Jurkat, Clone E6-1 (cell line): ENCODE data around the gene KRTAP5-3.

Experiments
- DNase-seq: peaks from one replicate; pipeline ENCODE4 v3.0.0-alpha.2; 2011; ENCODE audit warnings: low read depth, low spot score
- H3K4me3 ChIP-seq: 2 replicates; pipeline ENCODE4 v1.5.1; 2011; ENCODE audit warnings: mild to moderate bottlenecking, low read length, control low read depth, moderate library complexity

KRTAP5-3 gene

DNA sequence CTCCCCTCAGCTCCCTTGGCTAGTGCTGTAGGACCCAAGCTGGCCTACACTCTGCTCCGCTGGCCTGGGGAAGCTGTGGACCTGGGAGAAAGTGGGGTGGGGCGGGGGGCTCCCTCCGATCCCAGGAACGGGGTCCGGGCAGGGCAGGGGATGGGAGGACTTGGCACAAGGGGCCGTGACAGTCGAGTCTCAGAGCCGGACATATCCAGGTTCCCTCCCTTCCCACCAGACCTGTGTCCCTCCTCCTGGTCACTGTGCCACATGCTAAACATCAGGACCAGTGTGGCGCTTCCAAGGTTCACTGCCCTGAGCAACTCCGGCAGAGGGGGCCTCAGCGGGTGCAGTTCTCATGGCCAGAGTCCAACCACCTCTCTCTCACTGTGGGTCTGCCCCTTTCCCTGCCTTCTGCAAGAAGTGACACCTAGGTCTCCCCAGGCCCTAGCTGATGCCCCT, 38.2 kb downstream of the KRTAP5-3 start:
- DNase-seq = no peak
- H3K4me3 ChIP-seq = no peak overlapping the region

DNA sequence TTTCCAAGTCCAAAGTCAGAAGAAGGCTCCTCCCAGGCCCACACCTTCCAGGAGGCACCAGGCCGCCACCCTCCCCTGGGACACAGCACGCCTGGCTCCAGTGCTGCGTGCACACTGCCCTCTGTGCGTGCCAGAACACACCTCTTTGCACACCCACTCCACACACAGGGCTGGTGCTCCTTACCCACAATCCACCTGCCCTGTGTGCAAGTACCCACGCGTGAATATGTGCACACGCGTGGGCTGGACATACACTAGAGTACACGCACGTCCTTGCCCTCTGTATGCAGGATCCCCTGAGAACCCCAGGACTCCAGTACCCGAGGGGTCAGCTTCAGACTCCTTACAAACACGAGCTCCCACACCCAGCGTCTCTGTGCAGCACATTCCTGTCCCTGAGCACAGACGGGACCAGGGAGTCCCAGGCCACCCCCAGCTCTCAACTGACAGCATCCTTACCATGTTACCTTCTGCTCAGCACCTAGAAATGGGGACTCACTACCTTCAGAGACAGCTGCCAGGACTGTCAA, 38.9 kb downstream of the KRTAP5-3 start:
- no peak overlapping the region for H3K4me3 ChIP-seq
- DNase-seq = no peak

DNA sequence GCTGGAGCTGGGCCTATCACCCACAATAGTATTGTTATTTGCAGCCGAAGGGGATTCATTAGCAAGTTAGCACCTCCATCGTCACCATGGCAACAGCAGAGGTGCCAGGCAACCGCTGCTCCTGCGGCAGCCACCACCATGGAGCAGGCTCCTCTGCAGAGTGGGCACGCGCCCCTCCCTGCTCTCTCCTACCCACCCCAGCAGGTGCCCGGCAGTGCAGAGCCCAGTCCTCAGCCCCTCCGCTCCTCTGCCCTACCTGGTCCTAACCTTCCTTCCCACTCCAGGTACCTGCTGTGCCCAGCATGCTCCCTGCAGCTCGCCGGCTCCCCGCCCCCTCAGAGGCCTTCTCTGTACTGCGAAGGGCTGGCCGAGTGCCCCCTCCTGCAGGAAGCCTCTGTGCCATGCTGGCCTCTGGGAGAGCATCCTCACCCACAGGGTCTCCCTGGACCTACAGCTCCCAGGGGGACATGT, 39.8 kb downstream of the KRTAP5-3 start:
- peak; percentile 49 for DNase-seq
- no peak overlapping the region for H3K4me3 ChIP-seq

DNA sequence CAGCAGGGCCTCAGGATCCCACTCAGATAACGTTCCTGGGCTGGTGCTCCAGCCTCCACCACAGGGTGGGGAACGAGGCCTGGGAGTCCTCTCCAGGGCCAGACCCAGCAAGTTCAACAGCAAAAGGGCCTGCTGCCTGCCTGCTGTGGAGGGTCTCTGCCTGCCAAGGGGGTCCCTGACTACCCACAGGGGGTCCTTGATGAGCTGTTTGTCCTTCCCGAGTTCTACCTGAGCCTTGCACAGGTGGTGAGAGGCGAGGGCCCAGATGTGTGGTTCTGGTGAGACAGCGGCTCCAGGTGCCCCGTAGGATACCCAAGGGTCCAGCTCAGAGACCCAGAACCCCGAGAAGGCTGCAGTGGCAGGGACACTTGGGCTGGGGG, 40.6 kb downstream of the KRTAP5-3 start:
- no peak overlapping the region for H3K4me3 ChIP-seq
- DNase-seq = no peak

DNA sequence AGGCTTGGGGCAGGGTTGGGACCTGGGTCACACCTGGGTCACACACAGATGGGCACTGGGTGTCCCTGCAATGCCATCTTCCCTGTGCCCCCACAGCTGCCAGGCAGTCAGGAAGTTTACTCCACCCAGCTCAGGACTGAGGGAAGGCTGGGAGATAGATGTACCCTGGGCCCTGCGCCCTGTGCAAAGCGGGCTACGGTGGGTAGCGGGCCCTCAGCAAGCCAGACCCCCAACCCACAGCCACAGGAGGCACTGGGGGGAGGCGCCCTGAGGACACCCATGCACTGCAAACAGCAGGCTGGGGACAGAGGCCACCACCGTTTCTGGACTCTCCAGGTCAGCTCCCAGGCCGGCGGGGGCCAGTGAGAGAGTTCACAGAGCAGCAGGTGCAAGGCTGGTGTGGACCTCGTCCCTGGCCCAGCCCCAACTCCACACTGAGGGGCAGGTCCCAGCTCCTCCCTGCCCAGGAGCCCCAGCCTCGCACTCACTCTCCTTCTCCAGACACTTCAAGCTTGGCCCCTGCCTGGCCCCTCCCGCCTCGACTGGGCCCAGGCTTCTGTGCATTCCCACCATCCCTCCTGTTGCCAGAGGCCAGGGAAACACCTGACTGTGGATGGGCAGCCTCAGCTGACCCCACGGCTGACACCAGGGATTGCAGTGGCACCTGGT, 41.1 kb downstream of the KRTAP5-3 start:
- DNase-seq = no peak
- no peak overlapping the region for H3K4me3 ChIP-seq

DNA sequence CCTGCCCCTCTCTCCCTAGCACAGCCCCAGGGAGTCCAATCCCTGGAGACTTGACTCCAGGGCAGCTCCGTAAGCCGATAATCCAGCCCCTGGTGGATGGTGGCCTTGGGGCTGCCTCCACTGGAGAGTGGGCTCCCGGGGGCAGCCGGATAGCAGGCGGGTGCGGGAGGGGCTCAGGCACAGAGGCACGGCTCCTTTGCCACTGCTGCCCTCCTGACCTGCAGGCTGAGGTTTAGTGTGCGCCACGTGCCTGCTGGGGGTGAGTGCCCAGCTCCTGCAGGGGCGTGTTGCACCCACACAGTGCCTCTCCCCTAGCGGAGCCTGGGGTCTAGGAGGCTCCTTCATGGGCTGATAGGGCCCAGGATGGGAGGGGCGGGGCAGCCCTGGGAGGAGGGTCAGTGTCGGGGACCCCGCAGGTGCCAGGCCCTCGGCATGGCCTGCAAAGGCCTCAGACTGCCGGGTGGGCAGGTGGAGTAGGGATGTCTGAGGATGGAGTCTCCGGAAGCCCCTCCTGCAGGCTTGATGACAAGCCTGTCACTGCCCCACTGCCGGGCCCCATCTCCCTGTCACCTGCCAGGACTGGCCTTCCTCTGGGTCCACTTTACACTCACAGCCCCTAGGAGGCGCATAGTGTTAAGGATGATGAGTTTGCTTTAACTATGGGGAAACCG, 41.7 kb downstream of the KRTAP5-3 start:
- no peak overlapping the region for H3K4me3 ChIP-seq
- DNase-seq = no peak

DNA sequence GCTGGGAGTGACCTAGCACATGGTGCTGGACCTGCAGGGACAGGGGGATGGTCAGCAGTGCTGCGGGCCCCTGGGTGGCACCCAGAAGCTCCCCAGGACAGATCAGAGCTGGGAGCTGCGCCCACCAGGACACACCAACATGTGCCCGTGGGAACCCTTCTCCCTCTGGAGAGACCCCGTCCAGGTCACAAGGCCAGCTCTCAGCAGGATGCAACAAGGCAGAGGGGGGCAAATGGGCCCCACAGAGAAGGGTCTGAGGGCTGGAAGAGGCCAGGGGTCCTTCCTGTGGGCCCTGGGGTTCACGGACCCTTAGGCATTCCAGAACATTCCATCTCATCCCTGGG, 42.4 kb downstream of the KRTAP5-3 start:
- no peak overlapping the region for H3K4me3 ChIP-seq
- DNase-seq = no peak

DNA sequence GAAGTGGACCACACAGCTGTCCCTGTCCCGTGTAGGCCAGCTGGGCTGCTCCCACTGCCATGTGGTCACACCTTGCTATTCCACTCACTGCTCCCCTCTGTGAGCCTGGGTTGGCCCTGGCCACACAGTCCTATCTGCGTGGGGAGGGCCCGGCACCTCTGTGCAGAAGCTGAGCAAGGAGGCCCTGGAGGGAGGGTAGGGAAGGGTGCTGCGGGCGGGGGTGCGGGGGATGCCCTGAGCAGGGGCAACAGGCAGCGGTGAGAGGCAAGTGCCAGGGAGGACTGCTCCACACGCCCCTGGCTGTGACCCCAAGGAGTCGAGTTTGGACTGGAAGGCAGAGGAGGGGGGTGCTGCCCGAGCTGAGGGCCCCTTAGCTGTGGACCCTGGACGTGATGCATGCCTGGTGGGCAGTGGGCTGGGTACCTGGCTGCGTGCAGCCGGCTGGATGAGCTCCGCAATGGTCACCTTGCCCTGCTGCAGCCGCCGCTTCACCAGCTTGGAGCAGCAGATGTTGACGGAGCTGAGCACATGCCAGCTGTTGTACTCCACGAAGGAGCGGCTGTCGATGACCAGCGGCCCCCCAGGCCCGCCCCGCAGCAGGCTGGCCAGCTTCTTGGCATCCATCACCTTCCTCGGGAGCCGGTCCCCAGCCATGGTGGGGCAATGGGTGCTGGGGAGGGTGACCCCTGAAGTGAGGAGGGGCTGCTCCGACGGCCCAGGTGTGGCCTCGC, 42.9 kb downstream of the KRTAP5-3 start:
- H3K4me3 ChIP-seq = no peak overlapping the region
- DNase-seq = no peak

DNA sequence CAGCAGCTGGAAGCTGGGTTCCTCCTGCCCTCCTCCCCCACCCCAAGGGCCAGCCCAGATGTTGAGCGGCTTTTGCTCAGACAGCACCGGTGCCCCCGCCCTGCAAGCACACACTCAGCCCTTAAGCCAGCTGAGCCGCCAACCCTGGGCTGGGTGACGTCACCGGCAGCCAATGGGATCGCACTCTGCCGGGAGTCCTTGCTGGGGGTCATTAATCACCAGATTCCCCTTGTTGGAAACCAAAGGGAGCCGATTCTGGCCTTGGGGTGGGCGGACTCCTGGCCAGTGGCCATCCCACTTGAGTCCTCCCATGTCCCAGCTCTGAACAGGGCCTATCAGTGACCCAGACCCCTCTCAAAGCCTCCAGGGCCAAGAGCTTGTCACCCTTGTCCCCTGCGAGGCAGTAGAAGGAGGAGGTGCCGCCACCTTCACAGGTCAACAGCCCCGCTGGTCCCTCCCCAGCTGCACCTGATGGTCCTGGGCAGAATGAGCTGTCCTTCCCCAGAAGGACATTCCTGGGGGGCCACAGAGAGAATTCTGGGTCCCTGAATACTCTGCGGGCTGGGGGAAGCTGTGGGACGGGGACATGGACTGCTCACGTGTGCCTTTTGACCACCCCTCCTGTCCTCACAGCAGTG, 43.6 kb downstream of the KRTAP5-3 start:
- DNase-seq = no peak
- H3K4me3 ChIP-seq = no peak overlapping the region

DNA sequence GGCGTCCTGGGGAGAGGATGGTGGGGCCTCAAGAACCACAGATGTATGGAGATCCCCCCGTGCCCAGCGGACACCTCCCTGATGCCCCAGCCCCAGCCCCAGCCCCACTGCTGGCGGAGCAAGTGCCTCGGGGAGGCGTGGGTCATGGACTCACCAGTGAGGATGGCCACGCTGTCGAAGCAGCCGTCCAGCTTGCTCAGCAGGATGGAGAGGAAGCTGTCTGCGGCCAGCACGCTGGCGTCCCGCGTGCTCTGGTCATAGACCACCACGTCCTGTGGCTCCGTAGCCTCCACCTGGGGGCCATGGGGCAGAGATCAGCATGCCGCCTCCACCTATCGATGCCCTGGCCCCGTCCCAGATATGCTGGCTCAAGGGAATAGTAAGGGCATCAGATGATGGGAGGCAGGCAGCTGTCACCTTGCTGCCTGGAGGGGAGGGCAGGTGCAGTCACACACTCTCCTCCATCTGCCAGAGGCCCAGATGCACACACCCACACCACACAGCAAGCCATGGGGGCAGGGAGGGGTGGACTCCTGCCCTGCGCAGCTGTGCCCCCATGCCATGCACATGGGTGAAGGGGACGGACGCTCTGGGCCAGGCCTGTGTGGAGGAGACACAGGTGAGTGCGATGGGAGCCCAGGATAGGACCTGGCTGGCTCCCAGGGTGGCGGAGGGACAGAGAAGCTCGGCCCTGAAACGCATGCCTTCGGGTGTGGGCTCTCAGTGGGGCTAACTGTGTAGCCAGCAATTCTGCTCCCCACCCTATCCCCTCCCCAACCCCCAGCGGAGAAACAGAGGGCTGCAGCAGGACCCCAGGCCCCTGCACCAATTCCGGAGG, 44.3 kb downstream of the KRTAP5-3 start:
- DNase-seq = no peak
- no peak overlapping the region for H3K4me3 ChIP-seq

DNA sequence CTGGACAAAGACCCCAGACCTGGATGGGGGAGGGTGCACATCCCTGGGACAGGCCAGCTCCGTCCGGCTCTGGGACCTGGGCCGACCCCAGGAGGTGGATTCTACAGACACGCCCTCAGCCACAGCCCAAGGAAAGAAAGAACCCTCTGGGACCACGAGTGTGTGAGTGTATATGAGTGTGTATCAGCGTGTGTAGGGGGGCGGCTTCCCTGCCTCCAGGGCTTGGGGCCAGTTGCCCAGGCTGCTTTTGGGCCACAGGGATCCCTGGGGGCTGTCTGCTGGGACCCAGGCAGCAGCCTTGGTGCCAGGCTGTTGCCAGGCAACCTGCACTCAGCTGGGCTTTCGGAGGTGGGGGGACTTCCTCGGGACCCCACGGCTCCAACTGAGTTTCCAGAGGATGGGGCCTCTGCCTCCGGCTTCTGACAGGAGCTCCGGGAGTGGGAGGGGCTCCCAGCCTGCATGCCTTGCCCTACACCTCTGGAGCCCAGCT, 45.1 kb downstream of the KRTAP5-3 start:
- DNase-seq = no peak
- no peak overlapping the region for H3K4me3 ChIP-seq

DNA sequence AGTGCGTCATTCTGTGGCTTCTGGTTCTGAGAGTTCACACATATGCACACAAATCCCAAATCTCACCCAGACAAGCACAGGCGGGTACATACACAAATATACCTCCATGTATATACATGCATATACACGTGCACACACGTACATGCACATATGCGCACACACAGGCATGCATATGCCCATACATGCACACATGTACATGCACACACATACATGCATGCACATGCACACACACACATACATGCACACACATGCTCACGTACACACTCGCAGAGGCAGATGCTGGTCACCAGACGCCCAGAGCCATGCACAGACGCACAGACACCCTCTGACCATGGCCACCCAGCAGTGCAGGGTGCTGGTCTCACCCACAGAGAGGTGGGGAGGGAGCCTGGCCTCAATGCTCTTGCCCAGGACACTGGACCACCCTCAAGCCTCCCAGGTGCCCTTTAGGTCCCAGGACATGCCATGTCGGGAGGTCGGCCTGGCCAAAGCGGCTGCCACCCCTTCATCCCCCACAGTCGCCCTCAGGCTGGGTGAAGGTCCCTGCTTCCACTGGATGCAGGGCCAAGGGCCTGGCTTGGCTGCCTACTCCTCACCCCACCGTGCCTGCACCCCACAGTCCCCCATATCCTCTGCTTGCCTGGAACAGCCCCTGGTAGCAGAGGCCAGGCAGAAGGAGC, 45.7 kb downstream of the KRTAP5-3 start:
- DNase-seq = no peak
- H3K4me3 ChIP-seq = no peak overlapping the region

DNA sequence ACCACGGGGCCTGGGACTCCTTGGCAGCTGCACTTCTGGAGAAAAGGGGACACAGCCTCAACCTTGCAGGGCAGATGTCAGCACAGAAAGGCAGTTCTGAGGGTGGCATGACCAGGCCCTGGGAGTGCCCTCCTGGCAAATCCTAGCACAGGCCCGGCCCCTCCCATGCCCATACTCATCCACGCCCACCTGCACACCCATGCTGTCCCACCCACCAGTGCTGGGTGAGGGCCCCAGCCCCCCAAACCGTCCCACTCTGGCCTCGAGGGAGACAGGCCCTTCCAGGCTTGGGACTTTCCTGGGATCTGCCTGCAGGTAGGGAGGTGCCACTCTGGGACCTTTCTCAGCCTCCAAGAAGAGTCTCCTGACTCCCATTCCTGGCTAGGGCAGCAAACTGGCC, 46.3 kb downstream of the KRTAP5-3 start:
- H3K4me3 ChIP-seq = no peak overlapping the region
- no peak for DNase-seq

DNA sequence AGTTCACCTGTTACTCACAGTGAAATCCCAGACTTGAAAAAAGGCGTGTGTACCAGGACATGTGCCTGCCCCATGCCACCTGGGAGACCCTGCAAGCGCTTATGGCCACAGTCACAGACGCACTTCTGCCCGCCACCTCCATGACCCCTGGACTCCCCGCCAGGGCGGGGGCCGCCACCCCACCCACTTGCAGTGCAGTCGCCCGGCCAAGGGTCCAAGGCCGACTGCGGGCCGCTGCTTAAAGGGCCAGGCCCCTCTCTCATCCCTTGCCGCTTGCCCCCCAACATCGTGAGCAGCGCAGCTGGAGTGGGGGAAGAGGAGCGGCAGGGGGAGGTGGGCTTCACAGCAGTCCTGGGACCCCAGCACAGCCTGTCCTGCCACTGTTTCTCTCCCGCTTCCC, 47.0 kb downstream of the KRTAP5-3 start:
- no peak for DNase-seq

DNA sequence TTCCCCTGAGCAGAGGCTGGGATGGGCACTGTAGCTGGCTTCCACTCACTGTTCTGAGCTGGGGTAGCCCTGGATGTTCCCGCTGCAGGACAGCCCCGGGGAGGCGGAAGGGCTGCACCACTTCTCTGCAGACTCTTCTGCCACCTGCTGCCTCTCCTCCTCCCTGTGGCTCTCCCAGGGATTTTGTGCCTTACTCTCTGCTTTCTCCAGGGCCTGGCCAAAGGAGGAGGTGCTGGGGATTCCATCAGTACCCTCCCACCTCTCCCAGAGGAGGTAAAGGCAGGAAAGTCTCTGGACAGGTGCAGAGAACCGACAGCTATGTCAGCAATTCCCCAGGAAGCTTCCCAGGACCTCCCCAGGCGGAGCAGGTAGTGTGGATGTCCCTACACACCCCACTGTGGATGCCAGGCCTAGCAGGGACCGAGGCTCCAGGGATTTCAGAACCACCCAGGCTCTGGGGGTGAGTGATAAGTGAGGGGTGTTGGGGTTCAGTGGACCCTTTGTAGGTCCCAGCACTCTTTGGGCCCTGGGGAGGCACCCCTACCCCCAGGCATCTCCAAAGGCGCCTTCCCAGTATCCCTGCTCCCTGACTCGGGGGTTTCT, 47.5 kb downstream of the KRTAP5-3 start:
- DNase-seq = no peak
- no peak overlapping the region for H3K4me3 ChIP-seq

More for the DNA sequence above, 47.0 kb downstream of the KRTAP5-3 start:
- H3K4me3 ChIP-seq = no peak overlapping the region

DNA sequence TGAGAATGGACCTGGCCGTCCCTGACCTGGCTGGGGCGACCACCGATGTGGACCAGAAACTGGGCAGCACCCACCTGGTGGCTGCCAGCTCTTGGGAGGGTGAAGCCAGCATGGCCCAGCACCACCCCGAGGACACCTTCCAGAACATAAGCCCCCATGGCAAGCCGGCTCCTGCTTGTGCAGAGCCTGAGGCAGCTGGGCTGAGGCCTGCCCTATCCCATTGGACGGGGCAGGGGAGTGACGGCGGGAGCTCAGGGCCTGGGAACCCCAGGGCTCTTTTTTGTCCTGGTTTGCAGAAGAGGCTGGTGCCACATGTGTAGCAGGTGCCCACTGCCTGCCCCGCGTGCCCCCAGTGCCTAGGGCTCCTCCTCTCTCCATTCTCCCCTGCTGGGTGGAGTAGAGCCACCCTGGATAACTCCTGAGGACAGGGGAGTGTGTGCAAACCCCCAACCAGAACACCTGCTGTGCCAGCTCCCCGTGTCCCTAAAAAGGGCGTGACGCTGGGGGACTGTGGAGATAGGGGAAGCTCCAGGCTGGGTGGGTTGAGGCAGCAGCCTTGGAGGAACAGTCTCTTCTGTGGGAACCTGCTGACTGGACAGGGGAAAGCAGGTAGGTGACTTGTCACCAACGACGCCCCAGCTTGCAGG, 48.1 kb downstream of the KRTAP5-3 start:
- DNase-seq = no peak
- H3K4me3 ChIP-seq = no peak overlapping the region
